ENCODE measurements around the gene MIER3.

MIER3 gene

DNA sequence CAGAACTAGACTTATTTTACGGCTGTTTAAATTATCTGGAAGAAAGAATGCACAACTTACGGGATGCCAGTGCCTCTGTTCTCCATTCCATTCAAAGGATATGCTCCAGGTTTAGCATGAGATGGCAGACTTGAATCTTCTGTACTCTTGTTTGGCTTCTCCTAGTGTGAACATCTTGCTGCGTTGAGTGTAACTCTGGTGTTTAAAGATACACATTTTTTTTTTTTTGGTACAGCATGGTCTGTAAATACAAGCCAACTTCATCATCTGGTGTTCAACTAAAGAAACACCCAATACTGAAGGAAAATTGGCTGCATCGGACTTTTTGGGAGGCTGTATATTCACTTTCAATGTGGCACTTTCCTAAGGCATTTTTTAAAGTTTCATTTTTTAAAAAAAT, 7.4 kb upstream of the MIER3 start:
- DNase-seq (ENCODE audit: low read depth in 2 of 3, low spot score in 1 of 3) = no peak

GRCh38 chr5:56958595-56958994, 6.7 kb upstream of the MIER3 start:
- DNase-seq (ENCODE audit: low read depth in 2 of 3, low spot score in 1 of 3) = no peak

GRCh38 chr5:56954262-56954661, 2.3 kb upstream of the MIER3 start:
- DNase-seq (ENCODE audit: low read depth in 2 of 3, low spot score in 1 of 3) = no peak

- DNase-seq (ENCODE audit: low read depth in 2 of 3, low spot score in 1 of 3) = peak in 2 of 3 donors; percentile 0 to 8
These were observed 587 bp downstream of the MIER3 start for GRCh38 chr5:56951126-56951945.

DNA sequence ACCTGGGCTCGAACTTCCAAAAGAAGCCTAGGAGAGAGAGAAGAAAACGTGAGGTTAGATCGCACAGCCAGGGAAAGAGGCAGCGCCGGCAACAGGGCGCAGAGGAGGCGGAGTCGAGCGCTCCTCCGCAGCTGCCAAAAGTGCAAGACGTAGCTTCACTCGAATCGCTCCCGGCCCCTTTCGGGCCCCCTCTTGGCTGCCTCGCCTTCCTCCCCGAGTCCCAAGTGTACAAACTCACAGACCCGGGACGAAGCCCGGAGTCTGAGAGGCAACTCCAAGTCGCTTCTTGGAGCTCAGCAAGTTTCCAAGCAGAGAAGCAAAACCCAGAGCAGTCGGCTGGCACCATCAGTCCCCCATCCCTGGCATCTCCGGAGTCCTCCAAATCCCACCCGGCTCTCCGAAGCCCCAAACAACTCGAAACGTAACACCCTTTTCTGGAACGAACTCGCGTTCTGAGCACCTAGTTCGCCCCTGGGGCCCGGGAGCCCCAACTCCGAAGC, 1.2 kb downstream of the MIER3 start:
- DNase-seq (ENCODE audit: low read depth in 2 of 3, low spot score in 1 of 3) = peak; percentile 18 to 40 (median 22)

DNA sequence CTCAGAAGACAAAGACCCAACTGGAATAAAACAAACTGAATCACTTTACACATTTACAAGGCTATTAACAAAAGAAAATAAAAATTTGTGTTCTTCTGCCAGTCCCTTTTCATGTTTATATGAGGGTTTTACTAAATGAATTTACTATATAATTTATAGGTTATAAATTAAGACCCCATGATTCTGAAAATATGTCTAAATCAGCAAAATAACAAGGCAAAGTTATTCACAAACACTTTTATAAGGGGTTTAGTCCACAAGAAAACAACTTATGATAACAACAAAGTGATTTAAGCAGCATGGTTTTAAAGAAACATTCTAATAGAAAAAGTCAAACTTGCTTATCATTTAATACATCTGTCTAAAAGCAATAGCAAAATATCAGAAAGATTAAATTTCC, 4.9 kb downstream of the MIER3 start:
- DNase-seq (ENCODE audit: low read depth in 2 of 3, low spot score in 1 of 3) = no peak

DNA sequence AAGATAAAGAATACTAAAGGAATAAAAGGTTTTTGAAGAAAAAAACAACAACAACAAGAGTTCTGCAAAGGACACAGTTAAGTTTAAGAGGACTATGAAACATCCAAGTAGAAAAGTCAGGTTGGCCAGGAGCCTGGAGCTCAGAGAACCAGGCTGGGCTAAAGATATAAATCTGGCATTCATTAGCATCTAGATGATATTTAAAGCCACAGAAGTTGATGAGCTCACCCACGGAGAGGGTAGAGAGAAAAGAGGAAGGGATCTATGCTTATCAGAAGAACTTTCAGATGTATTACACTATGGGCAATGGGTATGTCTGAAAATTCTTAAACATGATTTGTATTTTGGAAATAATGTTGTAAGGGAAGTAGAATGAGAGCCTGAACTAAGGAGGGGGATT, 9.9 kb downstream of the MIER3 start:
- DNase-seq (ENCODE audit: low read depth in 2 of 3, low spot score in 1 of 3) = no peak

DNA sequence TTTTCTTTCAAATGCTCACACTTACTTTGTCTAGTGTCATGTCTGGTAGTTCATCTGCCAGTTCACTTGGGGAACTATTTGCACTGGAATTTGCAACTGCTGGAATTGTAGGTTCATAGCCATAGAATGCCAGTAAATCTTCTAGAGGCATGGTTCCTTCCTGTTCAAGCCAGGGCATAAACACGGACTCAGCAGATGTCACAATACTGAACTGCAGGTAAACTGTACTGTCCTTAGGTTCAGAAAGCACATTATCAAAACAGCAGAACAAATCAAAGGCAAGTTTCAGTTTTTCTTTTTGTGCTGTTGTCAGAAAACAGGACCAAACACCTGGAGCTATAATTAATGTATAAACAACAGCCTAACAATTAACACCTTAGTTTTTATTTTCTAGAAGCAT, 13.1 kb downstream of the MIER3 start:
- DNase-seq (ENCODE audit: low read depth in 2 of 3, low spot score in 1 of 3) = no peak

- no peak for DNase-seq (ENCODE audit: low read depth in 2 of 3, low spot score in 1 of 3)
These were observed 17.6 kb downstream of the MIER3 start for GRCh38 chr5:56934325-56934724.

- no peak for DNase-seq (ENCODE audit: low read depth in 2 of 3, low spot score in 1 of 3)
These were observed 29.0 kb downstream of the MIER3 start for GRCh38 chr5:56922922-56923321.

DNA sequence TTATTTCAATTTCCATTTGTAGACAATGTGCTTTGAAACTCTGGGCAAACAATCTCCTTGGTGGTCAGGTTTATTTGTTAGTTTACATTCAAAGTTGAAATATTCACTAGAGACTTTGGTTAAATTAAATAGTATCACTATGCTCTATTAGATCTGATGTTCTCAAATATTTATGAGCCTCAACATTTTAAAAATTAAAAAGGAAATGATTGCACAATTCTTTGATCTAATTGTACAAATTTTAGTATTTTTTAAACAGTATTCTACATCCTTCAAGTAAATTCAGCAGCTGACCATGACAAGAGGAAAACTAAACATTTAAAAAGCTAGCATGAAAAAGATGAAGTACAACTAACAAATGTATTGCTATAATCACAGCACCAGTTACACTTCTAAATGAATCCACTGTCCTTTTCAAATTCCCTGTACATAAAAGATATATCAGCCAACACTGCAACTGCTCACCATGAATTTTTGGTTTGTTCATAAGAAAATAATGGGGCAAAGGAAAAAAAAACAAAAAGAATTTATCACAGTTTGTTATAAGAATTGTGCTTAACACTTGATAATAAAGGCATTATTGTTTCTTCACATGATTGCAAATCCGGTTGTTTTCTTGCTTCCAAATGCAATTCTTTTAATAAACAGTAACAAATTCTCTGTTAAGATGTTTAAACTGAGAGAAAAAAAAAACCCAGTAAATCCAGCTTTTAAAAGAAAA, 31.8 kb downstream of the MIER3 start:
- DNase-seq (ENCODE audit: low read depth in 2 of 3, low spot score in 1 of 3) = no peak

GRCh38 chr5:56918054-56918453, 33.9 kb downstream of the MIER3 start:
- DNase-seq (ENCODE audit: low read depth in 2 of 3, low spot score in 1 of 3) = no peak

GRCh38 chr5:56917534-56917933, 34.4 kb downstream of the MIER3 start:
- DNase-seq (ENCODE audit: low read depth in 2 of 3, low spot score in 1 of 3) = no peak

DNA sequence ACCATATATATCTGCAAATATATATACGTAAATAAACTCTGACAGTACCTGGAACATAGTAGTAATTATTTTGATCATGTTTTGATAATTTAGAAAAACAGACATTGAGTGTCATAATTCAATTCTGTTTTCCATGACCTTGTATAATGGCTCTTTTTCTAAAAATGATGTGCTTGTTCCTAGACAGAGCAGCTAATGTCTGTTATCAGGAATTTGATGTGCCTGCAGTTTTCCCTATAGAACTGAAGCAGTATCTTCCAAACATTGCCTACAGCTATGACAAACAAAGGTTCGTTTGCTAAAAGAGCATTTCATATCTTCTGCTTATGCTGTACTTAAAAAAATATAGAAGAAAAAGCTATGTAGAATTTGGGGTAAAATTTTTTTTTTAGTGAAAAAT, 37.2 kb downstream of the MIER3 start:
- DNase-seq (ENCODE audit: low read depth in 2 of 3, low spot score in 1 of 3) = no peak

DNA sequence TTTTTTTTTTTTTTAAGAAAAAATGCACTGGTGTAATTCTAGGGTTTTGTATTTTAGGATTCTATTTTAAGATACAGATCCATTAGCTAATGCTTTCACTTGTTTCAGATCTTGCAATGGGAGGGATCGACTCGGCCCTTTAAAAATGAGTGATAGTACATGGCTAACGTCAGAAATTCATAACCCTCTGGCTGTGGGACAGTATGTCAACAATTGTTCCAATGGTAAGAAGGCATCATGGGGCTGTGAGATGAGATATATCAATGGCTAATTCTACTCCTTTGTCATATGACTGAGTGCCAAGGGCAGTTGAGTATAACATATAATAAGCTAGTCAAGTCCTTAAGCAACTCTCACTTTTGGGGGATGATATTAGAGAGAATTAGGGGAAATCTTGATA, 38.2 kb downstream of the MIER3 start:
- DNase-seq (ENCODE audit: low read depth in 2 of 3, low spot score in 1 of 3) = no peak

- DNase-seq (ENCODE audit: low read depth in 2 of 3, low spot score in 1 of 3) = peak in 1 of 3 donors; percentile 23
These were observed 41.5 kb downstream of the MIER3 start for GRCh38 chr5:56910210-56910965.

GRCh38 chr5:56909294-56910209, 42.4 kb downstream of the MIER3 start, which contains the start of gene SETD9:
Gene SETD9, plus strand, starts transcription at chr5:56909596. Its CDS starts 50 bp downstream, at chr5:56909646.
- peak; percentile 85 to 97 (median 88) for DNase-seq (ENCODE audit: low read depth in 2 of 3, low spot score in 1 of 3)

- no peak for DNase-seq (ENCODE audit: low read depth in 2 of 3, low spot score in 1 of 3)
These were observed 43.0 kb downstream of the MIER3 start for GRCh38 chr5:56908942-56909293.

- peak in 1 of 3 donors; percentile 55 for DNase-seq (ENCODE audit: low read depth in 2 of 3, low spot score in 1 of 3)
These were observed 50.9 kb downstream of the MIER3 start for GRCh38 chr5:56900858-56901578.

DNA sequence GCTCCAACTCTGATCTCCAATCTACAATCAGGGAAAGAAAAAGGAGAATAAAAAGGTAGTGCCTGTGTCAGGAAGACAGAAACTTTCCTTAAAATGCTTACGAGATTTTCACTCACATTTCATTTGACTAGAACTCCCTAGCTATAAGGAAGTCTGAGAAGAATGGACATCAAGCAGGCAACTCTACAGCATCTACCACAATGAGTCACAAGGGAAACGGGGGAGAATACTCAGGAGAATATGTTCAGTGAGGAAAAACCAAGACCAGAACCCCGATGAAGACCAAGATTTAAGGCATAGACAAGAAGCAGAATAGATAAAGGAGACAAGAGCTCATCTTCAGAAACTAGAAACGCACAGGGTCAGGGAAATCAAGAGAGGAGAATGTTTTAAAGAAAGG, 51.5 kb downstream of the MIER3 start:
- DNase-seq (ENCODE audit: low read depth in 2 of 3, low spot score in 1 of 3) = no peak

Data from stimulated activated CD4-positive, alpha-beta T cell treated with anti-CD3 and anti-CD28 coated beads, Interleukin-12 subunit alpha, Interleukin-12 subunit beta, amount 100 ng/mL, for 48 hours (primary cell).